HG03432 (cell line): Measurements from ENCODE around the gene ISLR.

Experiments
- ATAC-seq: cut with Tn5 transposase; IDR thresholded peaks from one replicate; pipeline ENCODE4 v1.9.1; 2021; ENCODE audit warnings: mild to moderate bottlenecking, moderate library complexity; ENCODE audit not compliant: unreplicated experiment

ISLR gene

DNA sequence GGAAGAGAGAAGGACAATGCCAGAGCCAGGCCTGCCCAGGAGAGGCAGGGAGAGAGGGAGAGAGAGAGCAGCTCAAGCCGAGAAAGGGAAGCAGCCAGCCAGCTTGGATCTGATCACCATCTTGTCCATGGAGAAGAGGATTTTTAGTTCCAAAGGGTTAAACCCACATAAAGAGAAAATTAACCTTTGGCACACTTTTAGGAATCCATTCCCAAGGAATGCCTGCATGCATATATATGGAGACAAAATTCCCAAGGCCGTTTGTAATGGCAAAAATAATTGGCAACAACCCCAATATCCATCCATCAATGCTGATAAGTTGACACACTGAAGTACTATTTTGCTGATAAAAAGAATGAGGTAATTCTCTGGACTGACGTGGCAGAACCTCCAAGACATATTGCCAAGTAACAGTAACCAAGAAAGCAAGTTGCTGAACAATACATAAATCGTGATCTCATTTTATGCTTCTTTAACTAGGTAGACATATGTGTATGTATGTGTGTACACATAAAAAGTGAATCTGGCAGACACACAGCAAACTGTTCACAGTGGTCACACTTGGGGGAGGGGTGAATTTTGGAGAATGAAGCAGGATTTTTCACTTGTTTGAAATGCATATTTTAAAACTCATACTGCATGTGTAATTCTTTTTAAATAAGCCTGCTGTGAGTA lies 36.6 kb downstream of the ISLR start:
- no peak for ATAC-seq

DNA sequence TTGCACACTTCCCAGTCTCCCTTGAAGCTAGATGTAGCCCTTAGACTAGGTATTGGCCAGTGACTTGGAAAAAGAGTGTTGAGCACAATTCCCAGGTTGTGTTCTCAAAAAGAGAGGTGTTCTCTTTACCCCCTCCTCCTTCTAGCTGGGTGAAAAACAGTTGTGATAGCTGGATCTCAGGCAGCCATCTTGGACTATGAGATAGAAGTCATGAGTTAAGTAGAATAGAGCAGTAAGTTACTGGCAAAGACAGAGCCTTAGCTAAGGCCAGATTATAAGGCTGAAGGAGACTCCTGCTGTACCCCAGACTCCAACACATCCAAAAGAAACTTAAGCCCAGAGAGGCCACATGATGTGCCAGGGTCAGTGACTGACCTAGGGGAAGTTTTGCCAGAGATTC lies 37.2 kb downstream of the ISLR start:
- ATAC-seq, result no peak

DNA sequence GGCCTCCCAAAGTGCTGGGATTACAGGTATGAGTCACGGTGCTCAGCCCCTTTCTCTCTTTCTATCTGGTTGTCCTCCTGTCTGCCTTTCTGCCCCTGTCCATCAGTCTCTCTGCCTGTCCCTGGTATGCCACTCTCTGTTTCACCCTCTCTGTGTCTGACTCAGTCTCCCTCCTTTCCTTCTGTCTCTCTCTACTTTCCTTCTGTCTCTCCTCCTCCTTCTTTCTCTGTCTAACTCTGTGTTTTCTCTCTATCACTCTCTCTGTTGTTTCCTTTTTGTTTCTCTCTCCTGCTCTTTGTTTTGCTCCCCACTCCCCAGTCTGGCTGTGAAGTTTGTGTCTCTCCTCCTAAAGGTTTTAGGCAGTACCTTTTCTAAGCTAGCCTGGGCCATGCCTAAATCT lies 38.1 kb downstream of the ISLR start:
- ATAC-seq, result no peak

- ATAC-seq, result no peak
These were observed 39.0 kb downstream of the ISLR start for GRCh38 chr15:74212494-74212893.

DNA sequence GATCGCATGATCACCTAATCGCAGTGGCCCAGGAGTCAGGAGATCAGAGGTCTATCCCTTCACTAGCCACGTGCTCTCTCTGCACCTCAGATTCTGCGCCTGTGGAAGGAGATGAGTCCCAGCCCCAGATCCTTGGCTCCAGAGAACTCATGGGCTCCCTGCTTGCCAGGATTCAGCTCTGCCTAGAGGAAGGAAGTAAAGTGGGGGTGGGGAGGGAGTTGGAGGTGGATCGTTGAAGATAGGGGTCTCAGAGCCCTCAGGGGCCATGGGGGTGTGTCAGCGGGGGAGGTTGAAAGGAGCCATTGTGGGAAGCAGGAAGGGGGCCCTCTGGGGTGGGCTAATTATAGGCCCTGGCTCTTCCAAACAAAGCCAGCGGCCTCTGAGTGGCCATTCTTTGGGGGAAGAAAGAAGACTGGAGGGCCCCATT lies 40.4 kb downstream of the ISLR start:
- no peak for ATAC-seq

GRCh38 chr15:74214324-74215021 lies 41.0 kb downstream of the ISLR start:
- no peak for ATAC-seq

DNA sequence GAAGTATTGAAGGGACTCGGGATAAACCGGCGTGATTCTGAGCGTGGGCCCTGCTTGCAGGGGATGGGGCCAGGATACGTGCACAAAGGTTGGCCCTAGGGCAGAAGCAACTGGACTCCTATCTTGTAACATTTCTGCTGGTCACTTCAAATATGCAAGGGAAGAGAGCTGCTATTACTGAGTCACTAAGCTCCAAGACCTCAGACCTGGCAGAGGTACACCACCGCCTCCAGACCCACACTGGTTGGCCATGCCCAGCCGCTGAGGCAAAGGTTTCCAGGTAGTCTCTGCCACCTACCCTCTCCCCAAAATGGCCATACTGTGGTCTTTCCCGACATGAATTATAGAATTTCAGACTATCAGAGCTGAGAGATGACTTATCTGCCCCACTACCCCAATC lies 42.4 kb downstream of the ISLR start:
- ATAC-seq, result no peak

- ATAC-seq, result no peak
These were observed 43.4 kb downstream of the ISLR start for GRCh38 chr15:74216949-74217348.

DNA sequence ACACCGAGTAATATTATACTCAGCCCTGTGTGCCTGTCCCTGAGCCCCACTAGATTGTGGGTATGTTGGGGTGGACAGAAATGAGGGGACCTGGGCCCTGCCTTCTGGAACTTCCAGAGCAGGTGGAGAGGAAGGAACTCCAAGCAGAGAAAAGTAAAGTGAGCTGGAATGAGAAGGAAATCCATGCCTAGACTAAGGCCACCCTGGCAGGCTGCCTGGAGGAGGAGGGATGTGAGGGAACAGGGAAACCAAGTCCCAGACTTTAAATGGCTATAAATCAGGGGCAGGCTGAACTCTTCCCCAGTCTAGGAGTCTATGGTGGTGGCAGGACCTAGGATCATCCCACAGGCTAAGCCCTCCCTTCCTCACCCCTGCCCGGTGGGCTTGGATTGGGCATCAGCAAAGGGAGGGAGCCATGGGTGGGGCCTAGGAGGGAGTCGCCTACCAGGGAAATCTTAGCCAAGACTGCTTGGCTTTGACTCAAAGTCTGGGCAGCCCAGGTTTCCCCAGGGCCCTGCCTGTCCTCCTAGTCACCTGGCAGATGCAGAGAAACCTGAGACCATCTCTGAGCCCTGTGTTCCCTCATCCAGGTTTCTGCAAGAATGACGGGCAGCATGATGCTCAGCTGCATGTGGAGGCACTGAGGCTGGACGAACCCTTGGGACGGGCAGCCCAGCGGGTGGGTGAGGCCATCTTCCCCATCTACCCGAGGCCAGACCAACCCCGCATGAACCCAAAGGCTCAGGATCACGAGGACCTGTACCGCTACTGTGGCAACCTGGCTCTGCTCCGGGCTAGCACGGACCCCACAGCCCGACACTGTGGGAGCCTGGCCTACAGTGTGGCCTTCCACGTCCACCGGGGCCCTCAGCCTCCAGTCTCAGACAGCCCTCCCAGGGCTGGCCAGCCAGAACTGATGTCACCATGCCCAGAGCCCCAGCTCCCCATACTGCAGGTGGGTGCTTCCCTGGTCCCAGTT lies 44.7 kb downstream of the ISLR start:
- ATAC-seq, result no peak

DNA sequence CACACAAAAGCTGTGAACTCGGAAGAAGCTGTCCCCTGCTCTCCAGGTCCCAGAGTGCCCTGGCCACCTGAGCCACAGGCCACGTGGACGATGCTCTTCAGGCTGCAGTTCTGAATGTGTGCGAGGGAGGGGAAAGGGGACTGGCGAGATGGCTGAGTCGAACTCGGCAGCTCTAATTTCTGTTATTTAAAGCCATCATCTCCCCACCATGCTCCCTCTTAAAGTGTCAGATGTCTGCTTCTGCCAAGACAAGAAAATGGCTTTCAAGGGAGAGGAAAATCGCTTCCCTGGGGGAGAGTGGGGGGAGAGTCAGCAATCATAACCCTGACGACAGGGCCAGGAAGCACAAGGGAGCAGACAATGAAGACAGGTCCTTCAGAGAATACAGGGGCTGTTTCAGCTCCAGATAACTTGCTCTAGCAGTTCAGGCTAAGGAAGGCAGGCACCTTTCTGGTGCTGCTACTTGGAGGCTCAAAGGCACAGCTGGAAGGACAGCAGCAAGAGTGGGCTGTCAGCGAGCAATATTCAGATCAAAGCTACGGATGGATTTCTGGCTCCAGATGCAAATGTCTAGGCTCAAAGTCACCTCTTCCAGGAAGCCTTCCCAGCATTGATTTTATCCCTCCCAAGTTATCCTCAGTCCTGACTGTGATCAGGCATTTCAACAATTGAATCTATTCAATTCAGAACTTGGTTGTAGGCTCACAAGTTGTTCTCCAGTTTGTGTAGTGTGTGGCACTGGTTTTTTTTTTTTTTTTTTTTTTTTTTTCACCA lies 47.2 kb downstream of the ISLR start:
- ATAC-seq, result no peak

GRCh38 chr15:74221399-74222239 lies 48.1 kb downstream of the ISLR start:
- ATAC-seq, result no peak

DNA sequence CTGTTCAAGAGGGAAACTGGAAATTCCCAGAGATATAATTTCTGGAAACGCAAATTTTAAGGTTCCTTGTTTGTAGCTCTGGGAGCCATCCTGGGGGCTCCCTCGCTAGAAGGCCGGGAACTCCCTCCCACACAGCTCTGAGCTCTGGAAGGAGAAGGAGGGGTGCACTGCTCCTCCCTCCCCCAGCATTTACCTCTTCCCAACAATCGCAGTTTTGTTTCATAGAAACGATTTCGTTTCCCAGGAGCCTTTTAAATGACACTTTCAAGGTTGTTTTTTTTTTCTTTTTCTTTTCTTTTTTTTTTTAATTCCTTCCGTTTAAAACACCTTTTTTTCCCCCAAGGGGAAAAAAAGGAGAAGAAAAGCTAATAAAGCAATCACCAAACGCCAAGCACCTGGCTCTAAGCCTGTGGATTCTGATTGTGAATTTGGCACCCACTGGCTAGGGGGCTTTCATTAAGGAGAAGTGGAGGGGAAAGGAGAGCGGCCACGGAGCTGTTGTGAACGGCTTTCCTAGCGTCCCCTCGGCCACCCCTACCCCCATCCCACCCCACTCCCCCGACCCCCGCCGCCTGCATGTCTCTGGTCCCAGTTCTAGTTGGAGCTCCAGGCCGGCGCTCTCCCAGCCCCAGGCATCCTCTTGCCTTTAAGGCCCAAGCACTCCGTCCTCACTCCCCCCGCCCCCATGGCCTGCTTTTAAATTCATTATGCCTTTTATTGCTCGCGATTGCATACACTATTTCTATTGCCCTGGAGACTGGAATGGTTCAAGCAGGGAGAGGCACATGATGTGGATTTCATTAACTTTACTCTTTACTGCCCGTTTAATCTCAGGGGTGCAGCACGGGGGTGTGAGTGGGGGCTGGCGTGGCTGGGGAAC lies 49.0 kb downstream of the ISLR start:
- ATAC-seq, result no peak

DNA sequence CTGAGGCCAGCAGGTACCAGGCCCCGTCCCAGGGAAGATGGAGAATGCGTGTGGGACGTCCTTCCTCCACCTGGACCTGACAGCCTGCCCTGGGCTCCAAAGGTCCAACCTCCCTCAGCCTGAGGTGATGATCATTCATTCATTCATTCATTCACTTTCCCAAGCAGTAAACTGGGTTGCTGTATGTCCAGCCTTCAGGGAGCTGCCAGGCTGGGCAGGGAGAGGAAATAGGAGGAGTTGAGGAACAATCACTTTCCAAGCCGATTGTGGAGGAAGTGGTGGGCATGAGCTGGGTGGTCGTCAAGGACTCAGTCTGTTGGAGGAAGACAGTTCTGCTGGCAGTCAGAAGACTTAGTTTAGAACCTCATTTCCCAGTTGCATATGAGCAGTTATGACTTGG lies 52.4 kb downstream of the ISLR start:
- no peak for ATAC-seq
